ENCODE measurements around the gene RIMKLB. TPM values are rescaled to one million over a fixed set of nuclear protein-coding genes. Genes with fewer than 3 reads are reported as not detected.

The RIMKLB gene
- total and polyA plus RNA-seq, 2 donors (not counting 1 experiment from before 2014, with no cell fraction given): 13.0 to 22.3 TPM

DNA sequence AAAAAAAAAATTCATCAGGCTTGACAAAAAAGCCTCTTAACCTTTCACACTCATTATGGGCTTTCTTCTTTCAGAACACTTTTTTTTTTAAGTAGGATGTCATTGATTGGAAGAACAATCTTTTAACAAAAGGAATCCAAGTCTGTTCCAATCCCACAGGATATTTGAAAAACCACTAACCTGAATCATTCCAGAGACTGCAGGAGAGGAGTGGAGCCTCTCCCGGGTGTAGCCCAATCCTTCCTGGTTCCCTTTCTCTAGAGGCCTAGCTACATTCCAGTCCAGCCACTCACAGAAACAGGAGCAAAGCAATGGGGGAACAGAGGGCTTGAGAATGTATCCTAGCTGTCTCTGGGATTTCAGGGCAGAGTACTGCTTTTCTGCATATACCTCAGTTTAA is 39.4 kb upstream of the RIMKLB start:
- Histone ChIP-seq H3K36me3 (ENCODE audit: control insufficient read depth, insufficient read depth, low read length) (no peaks in the 10 kb centered on the region), H3K27me3 (ENCODE audit: control insufficient read depth, insufficient read depth, low read length) (no peaks in the 10 kb centered on the region), H3K9ac (ENCODE audit: insufficient read depth, low read length) (no peak overlapping the region), H3K4me1 (ENCODE audit: control insufficient read depth, extremely low read depth, insufficient read depth, low read length) (no peaks in the 10 kb centered on the region), H3K4me3 (replicated peaks in 1 of 4; ENCODE audit: control extremely low read depth in 1 of 4, insufficient read depth in 1 of 4, low read depth in 3 of 4, low read length in 4 of 4) (no peak overlapping the region), H3K27ac (ENCODE audit: insufficient read depth, low read length) (no peak overlapping the region), H3K9me3 (ENCODE audit: control insufficient read depth, insufficient read depth, low read depth, low read length) (no peaks in the 10 kb centered on the region), H4K20me1 (ENCODE audit: control insufficient read depth, extremely low read depth, insufficient read depth, low read length) (no peaks in the 10 kb centered on the region), H3K4me2 (ENCODE audit: extremely low read depth, insufficient read depth, low read length) (no peak overlapping the region), H2AFZ (ENCODE audit: low read length) (peak overlapping the region; percentile 7), H3K79me2 (ENCODE audit: control insufficient read depth, insufficient read depth, low read length) (no peaks in the 10 kb centered on the region)
- no peak for TF ChIP-seq CTCF (conservative IDR thresholded peaks at IDR 0.05 in 1 of 2, IDR thresholded peaks at IDR 0.05 in 1 of 2; ENCODE audit: low read depth in 1 of 2, low read length in 2 of 2)
- TF ChIP-seq EZH2 (IDR thresholded peaks at IDR 0.05; ENCODE audit: low read length, missing control alignments): no peak
- DNase-seq (ENCODE audit: low read depth in 2 of 2): peak; percentile 18 to 98

DNA sequence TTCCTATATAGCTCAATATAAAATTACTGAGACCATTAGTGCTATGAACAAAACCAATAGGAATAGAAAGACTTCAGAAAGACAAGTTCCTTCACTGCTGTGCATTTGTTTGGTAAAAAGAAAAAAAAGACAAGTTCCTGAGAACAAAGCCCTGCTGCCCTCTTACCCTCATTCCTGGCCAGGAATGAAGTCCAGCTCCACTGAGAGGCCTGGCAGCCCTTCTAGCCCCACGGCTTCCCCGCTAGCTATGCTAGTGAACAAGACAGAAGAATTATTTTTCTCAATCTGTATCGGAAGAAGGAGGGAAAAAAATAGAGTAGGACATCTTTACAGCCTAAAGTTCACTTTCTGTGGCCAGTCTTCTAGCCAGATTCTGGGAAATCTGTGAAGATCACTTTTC is 36.8 kb upstream of the RIMKLB start:
- Histone ChIP-seq H2AFZ (ENCODE audit: low read length) (no peak overlapping the region), H3K4me1 (ENCODE audit: control insufficient read depth, extremely low read depth, insufficient read depth, low read length) (no peaks in the 10 kb centered on the region), H3K79me2 (ENCODE audit: control insufficient read depth, insufficient read depth, low read length) (no peaks in the 10 kb centered on the region), H3K9me3 (ENCODE audit: control insufficient read depth, insufficient read depth, low read depth, low read length) (no peaks in the 10 kb centered on the region), H3K27me3 (ENCODE audit: control insufficient read depth, insufficient read depth, low read length) (no peaks in the 10 kb centered on the region), H3K36me3 (ENCODE audit: control insufficient read depth, insufficient read depth, low read length) (no peaks in the 10 kb centered on the region), H3K4me3 (replicated peaks in 1 of 4; ENCODE audit: control extremely low read depth in 1 of 4, insufficient read depth in 1 of 4, low read depth in 3 of 4, low read length in 4 of 4) (no peak overlapping the region), H4K20me1 (ENCODE audit: control insufficient read depth, extremely low read depth, insufficient read depth, low read length) (no peaks in the 10 kb centered on the region), H3K4me2 (ENCODE audit: extremely low read depth, insufficient read depth, low read length) (no peak overlapping the region), H3K9ac (ENCODE audit: insufficient read depth, low read length) (no peak overlapping the region), H3K27ac (ENCODE audit: insufficient read depth, low read length) (no peak overlapping the region)
- TF ChIP-seq CTCF (conservative IDR thresholded peaks at IDR 0.05 in 1 of 2, IDR thresholded peaks at IDR 0.05 in 1 of 2; ENCODE audit: low read depth in 1 of 2, low read length in 2 of 2) (no peak), EZH2 (IDR thresholded peaks at IDR 0.05; ENCODE audit: low read length, missing control alignments) (no peak)
- DNase-seq (ENCODE audit: low read depth in 2 of 2): peak in 1 of 2 donors; percentile 47

GRCh38 chr12:8661751-8662150 is 36.0 kb upstream of the RIMKLB start:
- Histone ChIP-seq H2AFZ (ENCODE audit: low read length) (no peak overlapping the region), H3K9ac (ENCODE audit: insufficient read depth, low read length) (no peak overlapping the region), H3K27me3 (ENCODE audit: control insufficient read depth, insufficient read depth, low read length) (no peaks in the 10 kb centered on the region), H3K4me2 (ENCODE audit: extremely low read depth, insufficient read depth, low read length) (no peak overlapping the region), H3K27ac (ENCODE audit: insufficient read depth, low read length) (no peak overlapping the region), H3K4me3 (replicated peaks in 1 of 4; ENCODE audit: control extremely low read depth in 1 of 4, insufficient read depth in 1 of 4, low read depth in 3 of 4, low read length in 4 of 4) (no peak overlapping the region), H3K4me1 (ENCODE audit: control insufficient read depth, extremely low read depth, insufficient read depth, low read length) (no peaks in the 10 kb centered on the region), H3K9me3 (ENCODE audit: control insufficient read depth, insufficient read depth, low read depth, low read length) (no peaks in the 10 kb centered on the region), H3K36me3 (ENCODE audit: control insufficient read depth, insufficient read depth, low read length) (no peaks in the 10 kb centered on the region), H3K79me2 (ENCODE audit: control insufficient read depth, insufficient read depth, low read length) (no peaks in the 10 kb centered on the region), H4K20me1 (ENCODE audit: control insufficient read depth, extremely low read depth, insufficient read depth, low read length) (no peaks in the 10 kb centered on the region)
- peak in 1 of 2 donors; percentile 45 for DNase-seq (ENCODE audit: low read depth in 2 of 2)
- TF ChIP-seq CTCF (conservative IDR thresholded peaks at IDR 0.05 in 1 of 2, IDR thresholded peaks at IDR 0.05 in 1 of 2; ENCODE audit: low read depth in 1 of 2, low read length in 2 of 2) (no peak), EZH2 (IDR thresholded peaks at IDR 0.05; ENCODE audit: low read length, missing control alignments) (no peak)

Measured in fibroblast of lung (primary cell).